Right lobe of liver (tissue), 4 donors: Measurements from ENCODE around the gene S100A11.

ENCODE experiments used
- CTCF ChIP-seq, 4 donors: fragments of 200-600 bp in 3 of 4; fragments of 450-650 bp in 1 of 4; IDR thresholded peaks; one replicate each; pipeline versions ENCODE4 v1.5.1 to v1.8.0; 2016 to 2022; ENCODE audit warnings: antibody characterized with exemption in 4 of 4, mild to moderate bottlenecking in 2 of 4
- POLR2A ChIP-seq: fragments of 450-650 bp; IDR thresholded peaks from one replicate; pipeline ENCODE4 v1.6.1; 2017; ENCODE audit warnings: antibody characterized with exemption, mild to moderate bottlenecking
- donor health status: DM: no; HTN: no; CAD: no.
- donor health status: DM: no; HTN: no; CAD: no.
- donor health status: DM: no; HTN: yes; CAD: no.

GRCh38 chr1:152009691-152010090 lies 27.1 kb downstream of the S100A11 start:
- no peak for TF ChIP-seq CTCF (IDR thresholded peaks at IDR 0.05)
- no peak for TF ChIP-seq POLR2A
